Gastroesophageal sphincter (tissue), 3 donors: Measurements from ENCODE around the gene VPS35.
"Not testable (repeated sequence)": the region's sequence is repeated elsewhere in the genome, so short reads cannot be mapped to it uniquely, and the experiment has no call there.

Source experiments
- CTCF ChIP-seq, 4 experiments: fragments of 200-600 bp in 2 of 4; fragments of 450-650 bp in 2 of 4; sonication (generic) in 1 of 4; IDR thresholded peaks; one replicate each; pipeline ENCODE4 v1.5.1; 2017 to 2019; ENCODE audit warnings: antibody characterized with exemption in 4 of 4, mild to moderate bottlenecking in 2 of 4, moderate library complexity in 2 of 4
- POLR2A ChIP-seq, 2 donors: fragments of 450-650 bp; IDR thresholded peaks; one replicate each; pipeline ENCODE4 v1.6.1; 2017; ENCODE audit warnings: antibody characterized with exemption in 2 of 2, mild to moderate bottlenecking in 2 of 2, moderate library complexity in 1 of 2

- not testable (repeated sequence) for TF ChIP-seq POLR2A, CTCF (IDR thresholded peaks at IDR 0.05)
Observed at GRCh38 chr16:46626681-46627080, 62.3 kb downstream of the VPS35 start.
